ENCODE data around the gene RAPGEF5.

DNA sequence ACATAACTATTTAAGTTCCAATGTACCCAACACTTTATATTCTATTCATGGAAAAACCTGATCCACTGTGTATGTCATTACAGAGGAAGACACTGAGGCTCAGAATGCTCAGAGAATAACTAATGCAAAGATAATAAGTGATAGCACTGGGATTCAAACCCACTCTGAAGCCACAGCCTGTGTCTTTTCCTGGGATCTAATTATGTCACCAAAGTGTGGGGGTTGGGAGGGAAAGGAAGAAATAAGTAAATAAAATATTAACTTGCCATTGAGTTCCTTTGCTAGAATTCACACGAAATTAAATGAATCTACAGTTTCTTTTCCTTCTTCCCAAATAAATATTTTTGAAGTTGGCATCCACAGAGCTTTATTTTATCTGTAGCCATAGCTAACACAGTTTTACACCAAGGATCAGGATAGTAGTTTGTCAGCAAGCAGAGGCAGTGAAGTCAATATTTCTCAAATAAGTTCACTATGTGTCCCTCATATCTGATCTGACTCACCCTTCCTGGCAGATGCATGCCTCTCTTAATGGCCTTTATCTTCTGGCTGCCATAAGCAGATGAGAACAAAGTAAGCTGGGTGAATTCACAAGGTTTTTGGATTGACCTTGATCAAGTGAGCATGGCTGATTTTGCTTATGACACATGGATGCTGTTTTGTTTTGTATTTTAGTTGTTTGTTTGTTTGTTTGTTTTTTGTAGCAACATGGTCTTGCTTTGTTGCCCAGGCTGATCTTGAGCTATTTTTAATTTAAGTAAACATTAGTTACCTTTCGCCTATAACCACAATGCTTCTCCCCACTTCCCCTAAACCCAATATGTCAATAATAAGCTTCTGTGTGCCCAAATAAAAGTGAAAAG, 6.3 kb downstream of the RAPGEF5 start:
- TF ChIP-seq EZH2 (IDR thresholded peaks at IDR 0.05) (no peak), POLR2AphosphoS5 (IDR thresholded peaks at IDR 0.05; ENCODE audit: borderline replicate concordance, low read depth, low read length) (no peak), FOXP2 (optimal IDR thresholded peaks at IDR 0.05; ENCODE audit: control extremely low read depth, extremely low read length, insufficient read depth) (no peak)
